GM12801 (cell line): ENCODE measurements around the gene HLA-DPA1.

Source experiments
- TF ChIP-seq, protein P1 (sequence below): IDR thresholded peaks from one replicate; pipeline ENCODE4 v1.5.1; 2011; ENCODE audit warnings: control low read depth; ENCODE audit not compliant: insufficient read length; ENCODE audit errors: extremely low read depth

Gene HLA-DPA1

DNA sequence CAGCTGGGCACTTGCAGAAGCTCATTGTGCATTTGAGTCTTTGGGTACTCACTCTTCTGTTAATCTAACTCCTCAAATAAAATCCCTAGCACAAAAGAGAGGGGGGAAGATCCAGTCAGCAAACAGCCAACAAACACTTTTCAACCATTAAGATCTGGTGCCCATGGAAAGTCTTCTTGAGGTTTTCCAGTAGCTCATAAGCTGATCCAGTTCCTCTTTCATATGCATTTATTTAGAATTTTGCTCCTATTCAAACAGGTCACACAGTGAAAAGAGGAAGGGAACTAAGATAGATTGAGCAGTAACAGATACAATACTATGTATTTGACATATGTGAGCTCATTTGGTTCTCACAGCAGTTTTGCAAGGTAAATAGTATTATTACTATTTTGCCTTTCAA, 41.0 kb upstream of the HLA-DPA1 start:
- TF ChIP-seq, protein P1, sequence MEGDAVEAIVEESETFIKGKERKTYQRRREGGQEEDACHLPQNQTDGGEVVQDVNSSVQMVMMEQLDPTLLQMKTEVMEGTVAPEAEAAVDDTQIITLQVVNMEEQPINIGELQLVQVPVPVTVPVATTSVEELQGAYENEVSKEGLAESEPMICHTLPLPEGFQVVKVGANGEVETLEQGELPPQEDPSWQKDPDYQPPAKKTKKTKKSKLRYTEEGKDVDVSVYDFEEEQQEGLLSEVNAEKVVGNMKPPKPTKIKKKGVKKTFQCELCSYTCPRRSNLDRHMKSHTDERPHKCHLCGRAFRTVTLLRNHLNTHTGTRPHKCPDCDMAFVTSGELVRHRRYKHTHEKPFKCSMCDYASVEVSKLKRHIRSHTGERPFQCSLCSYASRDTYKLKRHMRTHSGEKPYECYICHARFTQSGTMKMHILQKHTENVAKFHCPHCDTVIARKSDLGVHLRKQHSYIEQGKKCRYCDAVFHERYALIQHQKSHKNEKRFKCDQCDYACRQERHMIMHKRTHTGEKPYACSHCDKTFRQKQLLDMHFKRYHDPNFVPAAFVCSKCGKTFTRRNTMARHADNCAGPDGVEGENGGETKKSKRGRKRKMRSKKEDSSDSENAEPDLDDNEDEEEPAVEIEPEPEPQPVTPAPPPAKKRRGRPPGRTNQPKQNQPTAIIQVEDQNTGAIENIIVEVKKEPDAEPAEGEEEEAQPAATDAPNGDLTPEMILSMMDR = no peak

DNA sequence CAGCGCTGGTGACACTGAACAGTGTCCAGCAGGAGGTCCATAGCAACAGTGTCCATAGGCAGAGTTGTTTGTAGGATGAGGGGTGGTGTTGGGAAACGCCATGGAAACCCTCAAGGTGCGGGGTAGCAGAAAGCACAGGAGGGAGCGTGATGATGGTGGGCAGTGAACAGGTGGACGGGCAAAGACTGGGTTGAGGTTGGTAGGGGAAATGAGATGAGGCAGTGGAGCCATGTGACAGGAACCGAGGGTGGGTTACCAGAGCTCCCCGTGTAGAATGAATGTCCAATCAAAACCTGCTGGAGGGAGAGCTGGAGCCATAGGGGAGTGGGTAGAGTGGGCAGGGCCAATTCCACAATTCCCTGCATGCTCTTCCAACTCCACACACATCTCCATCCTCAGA, 40.3 kb upstream of the HLA-DPA1 start:
- TF ChIP-seq, protein P1 = no peak

DNA sequence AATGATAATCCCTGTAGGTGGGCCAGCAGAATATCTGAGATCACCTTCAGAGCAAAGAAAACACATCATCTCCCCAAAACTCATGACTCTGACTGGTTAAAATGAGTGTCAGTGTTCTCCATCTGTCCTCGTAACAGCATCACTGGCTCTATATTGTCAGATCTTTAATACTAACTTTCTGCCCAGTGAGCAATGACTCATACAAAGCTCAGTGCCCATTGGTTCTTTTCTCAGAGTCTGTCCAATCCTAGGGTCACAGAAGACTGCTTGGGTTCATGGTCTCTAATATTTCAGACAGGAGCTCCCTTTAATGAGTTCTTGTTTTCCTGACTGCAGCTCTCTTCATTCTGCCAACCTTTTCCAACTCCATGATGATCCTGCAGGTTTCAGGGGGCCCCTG, 38.7 kb upstream of the HLA-DPA1 start:
- TF ChIP-seq, protein P1 = no peak

DNA sequence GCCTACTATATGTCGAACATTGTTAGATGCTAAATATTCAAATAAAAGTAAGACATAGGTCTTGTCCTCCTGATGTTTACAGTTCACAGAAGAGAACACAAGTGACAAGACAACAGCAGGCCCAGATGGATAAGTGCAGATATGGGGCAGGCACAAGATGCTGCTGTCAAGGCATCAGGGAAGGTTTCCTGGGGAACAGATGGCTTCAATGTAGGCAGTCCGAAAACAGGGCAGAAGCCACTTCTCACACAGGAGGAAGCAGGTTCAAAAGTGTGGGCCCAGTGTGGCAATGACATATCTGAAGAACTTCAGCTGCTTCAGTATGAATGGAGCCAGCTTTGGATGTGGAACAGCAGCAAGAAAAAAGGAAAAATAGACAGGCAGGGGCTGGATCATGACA, 34.9 kb upstream of the HLA-DPA1 start:
- TF ChIP-seq, protein P1 = no peak

DNA sequence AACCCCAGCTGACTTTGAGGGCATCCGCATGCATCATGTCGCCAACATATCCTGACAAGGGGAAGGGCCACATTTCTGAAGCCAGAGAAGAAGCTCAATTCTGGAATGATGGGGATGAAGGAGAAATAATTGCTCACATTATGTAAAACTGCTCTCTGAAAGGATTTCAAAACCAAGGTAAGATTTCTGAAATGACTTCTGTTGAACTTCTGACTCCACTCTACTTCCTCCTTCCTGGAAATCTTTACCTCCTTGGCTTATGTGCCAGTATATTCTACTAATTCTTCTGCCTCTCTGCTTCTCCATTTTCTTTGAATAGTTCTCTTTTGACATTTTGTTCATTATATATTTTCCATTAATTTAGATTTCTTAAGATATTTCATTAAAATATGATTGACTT, 34.2 kb upstream of the HLA-DPA1 start:
- TF ChIP-seq, protein P1 = no peak

DNA sequence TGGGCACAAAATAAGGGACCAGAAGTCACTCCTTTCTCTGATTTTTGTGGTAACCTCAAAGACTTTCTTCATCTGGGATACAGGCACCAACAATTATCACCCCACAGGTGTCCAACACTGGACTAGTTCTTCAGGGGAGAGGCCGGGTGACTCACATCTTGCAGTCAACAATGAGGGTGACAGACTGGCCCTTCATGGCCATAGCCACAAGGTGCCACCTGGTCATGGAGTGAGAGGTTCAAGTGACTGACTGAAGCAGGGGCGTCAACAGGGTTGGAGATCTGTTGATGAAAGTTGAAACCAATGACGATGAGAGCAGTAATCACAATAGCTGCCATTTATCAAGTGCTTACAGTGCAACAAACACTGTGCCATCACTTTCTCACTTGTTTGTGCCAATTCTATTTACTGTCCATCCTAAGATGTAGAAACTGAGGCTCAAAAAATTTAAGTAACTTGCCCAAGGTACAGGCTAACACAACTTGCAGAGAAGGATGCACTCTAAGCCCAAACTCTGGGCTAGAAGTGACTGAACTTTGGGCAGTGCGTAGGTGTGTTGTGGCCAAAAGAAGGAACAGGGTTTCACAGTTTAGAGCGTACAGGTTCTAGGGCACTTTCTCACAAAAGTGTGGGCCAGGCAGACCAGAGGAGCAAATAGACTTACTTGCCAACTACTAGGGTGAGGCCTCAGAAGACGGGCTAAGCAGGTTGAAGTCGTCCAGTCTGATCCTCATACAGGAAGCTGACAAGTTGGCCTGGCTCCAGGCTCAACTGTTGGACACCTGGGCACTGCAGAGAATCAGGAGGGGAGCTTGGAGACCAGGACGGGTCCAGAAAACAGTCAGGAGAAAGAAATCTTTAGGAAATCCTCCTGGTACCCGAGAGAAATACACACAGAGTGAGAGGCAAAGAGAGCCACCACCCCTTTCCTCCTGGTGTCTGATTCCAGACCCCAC, 32.7 kb upstream of the HLA-DPA1 start:
- TF ChIP-seq, protein P1 = no peak

DNA sequence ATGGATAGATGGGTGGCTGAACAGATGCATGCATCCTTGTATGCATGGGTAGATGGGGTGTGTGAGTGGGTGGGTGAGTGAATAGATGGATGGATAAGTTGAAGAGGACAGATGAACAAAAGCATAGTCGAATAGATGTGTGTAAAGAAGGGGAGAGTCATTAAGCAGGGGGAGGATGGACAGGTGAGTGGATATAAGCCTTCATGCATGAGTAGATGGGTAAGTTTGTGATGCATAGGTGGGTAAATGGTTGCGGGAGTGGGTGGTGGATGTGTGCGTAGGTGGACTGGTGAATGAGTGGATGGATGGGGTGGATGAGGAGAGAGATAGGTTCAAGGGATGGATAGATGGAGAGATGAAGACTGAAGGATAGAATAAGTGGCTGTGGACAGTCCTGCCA, 31.9 kb upstream of the HLA-DPA1 start:
- TF ChIP-seq, protein P1 = no peak
